ENCODE results near the gene ELL2.
"Not testable (repeated sequence)": the region's sequence is repeated elsewhere in the genome, so short reads cannot be mapped to it uniquely, and the experiment has no call there.

ELL2 gene

GRCh38 chr5:95838001-95838520 lies 123.6 kb downstream of the ELL2 start:
- peak; percentile 17 for DNase-seq (ENCODE audit: low spot score)

DNA sequence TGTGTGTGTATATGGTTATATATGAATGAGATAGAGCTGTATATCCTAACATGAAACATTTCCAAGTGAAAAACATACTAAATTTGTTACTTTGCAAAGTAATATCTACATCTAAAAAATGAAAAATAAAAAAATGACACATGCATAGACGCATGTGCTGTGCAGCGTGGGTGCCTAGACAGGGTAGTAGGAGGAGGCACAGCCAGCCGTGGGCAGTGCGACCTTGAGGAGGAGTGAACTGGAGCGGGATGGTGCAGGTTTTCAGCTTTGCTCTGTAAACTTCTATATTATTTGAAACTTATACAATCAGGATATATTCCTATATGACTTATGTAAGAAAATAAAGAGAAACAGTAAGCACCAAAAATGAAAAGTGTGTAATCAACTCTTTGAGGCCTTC lies 124.2 kb downstream of the ELL2 start:
- DNase-seq (ENCODE audit: low spot score), result no peak

DNA sequence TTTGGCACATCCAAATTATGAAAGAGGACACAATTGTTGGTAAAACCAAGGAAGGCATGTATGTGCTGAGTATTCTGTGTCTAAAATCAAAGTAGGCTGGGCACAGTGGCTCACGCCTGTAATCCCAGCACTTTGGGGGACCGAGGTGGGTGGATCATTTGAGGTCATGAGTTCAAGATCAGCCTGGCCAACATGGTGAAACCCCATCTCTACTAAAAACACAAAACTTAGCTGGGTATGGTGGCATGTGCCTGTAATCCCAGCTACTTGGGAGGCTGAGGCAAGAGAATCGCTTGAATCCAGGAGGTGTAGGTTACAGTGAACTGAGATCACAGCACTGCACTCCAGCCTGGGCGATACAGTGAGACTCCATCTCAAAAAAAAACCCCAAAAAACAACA lies 124.7 kb downstream of the ELL2 start:
- DNase-seq (ENCODE audit: low spot score), result not testable (repeated sequence)

GRCh38 chr5:95836544-95836943 lies 125.1 kb downstream of the ELL2 start:
- DNase-seq (ENCODE audit: low spot score), result no peak

GRCh38 chr5:95835682-95836385 lies 125.8 kb downstream of the ELL2 start:
- DNase-seq (ENCODE audit: low spot score), result peak; percentile 51

Measured in left forelimb (tissue), 1 donor.